Measurements from ENCODE around the gene DIAPH2. TPM values are rescaled to one million over a fixed set of nuclear protein-coding genes. Genes with fewer than 3 reads are reported as not detected.

Gene DIAPH2
- total RNA-seq, 1 experiment from 2014 or later = 15.9 TPM

DNA sequence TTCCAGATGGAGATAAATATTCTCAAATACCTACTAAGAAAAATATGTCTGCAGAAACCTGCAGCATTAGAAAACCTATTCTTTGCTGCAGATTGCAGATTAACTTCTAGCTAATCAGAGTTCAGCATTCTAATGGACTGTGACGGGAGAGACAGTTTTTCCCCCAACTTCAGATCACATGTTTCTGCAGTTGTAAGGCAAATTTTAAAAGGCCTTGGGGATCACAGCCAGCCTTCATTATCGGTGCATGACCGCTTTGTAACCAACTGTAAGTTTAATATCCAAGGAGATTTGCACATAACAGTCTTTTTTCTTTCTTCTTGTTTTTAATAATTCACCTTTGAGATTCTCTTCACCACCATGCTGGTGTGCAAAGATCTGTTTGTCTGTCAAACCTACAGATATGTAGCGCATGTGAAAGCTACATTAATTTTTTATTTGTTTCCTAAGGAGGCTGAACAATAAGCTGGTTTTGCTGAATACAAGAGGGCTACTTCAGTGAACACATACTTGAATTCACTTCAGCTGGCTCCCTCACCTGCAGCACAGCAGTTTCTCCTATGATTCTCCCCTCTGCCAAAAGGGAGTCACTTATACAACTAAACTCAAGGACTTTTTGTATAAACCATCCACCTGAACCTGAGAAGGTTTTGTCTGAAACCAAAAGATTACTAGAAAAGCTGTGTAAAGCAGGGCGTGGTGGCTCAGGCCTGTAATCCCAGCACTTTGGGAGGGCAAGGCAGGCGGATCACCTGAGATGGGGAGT lies 687.5 kb downstream of the DIAPH2 start (continued):
- TF ChIP-seq KAT7 (CRISPR knock-in tag; IDR thresholded peaks at IDR 0.05; ENCODE audit: borderline replicate concordance) (no peak), TEAD4 (CRISPR knock-in tag; IDR thresholded peaks at IDR 0.05) (no peak), TP53 (CRISPR knock-in tag; IDR thresholded peaks at IDR 0.05) (no peak), CREM (CRISPR knock-in tag; IDR thresholded peaks at IDR 0.05) (no peak), ZNF121 (CRISPR knock-in tag; IDR thresholded peaks at IDR 0.05) (no peak), IRF2 (CRISPR knock-in tag; IDR thresholded peaks at IDR 0.05; ENCODE audit: borderline replicate concordance, low read depth) (no peak), ZNF423 (CRISPR knock-in tag; IDR thresholded peaks at IDR 0.05) (no peak)
- TF ChIP-seq, protein P1, sequence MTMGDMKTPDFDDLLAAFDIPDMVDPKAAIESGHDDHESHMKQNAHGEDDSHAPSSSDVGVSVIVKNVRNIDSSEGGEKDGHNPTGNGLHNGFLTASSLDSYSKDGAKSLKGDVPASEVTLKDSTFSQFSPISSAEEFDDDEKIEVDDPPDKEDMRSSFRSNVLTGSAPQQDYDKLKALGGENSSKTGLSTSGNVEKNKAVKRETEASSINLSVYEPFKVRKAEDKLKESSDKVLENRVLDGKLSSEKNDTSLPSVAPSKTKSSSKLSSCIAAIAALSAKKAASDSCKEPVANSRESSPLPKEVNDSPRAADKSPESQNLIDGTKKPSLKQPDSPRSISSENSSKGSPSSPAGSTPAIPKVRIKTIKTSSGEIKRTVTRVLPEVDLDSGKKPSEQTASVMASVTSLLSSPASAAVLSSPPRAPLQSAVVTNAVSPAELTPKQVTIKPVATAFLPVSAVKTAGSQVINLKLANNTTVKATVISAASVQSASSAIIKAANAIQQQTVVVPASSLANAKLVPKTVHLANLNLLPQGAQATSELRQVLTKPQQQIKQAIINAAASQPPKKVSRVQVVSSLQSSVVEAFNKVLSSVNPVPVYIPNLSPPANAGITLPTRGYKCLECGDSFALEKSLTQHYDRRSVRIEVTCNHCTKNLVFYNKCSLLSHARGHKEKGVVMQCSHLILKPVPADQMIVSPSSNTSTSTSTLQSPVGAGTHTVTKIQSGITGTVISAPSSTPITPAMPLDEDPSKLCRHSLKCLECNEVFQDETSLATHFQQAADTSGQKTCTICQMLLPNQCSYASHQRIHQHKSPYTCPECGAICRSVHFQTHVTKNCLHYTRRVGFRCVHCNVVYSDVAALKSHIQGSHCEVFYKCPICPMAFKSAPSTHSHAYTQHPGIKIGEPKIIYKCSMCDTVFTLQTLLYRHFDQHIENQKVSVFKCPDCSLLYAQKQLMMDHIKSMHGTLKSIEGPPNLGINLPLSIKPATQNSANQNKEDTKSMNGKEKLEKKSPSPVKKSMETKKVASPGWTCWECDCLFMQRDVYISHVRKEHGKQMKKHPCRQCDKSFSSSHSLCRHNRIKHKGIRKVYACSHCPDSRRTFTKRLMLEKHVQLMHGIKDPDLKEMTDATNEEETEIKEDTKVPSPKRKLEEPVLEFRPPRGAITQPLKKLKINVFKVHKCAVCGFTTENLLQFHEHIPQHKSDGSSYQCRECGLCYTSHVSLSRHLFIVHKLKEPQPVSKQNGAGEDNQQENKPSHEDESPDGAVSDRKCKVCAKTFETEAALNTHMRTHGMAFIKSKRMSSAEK (CRISPR knock-in tag; IDR thresholded peaks at IDR 0.05; ENCODE audit: borderline replicate concordance) = no peak
- TF ChIP-seq, protein P2, sequence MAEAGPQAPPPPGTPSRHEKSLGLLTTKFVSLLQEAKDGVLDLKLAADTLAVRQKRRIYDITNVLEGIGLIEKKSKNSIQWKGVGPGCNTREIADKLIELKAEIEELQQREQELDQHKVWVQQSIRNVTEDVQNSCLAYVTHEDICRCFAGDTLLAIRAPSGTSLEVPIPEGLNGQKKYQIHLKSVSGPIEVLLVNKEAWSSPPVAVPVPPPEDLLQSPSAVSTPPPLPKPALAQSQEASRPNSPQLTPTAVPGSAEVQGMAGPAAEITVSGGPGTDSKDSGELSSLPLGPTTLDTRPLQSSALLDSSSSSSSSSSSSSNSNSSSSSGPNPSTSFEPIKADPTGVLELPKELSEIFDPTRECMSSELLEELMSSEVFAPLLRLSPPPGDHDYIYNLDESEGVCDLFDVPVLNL (CRISPR knock-in tag; IDR thresholded peaks at IDR 0.05; ENCODE audit: borderline replicate concordance, low read depth) = no peak
- TF ChIP-seq, protein P3, sequence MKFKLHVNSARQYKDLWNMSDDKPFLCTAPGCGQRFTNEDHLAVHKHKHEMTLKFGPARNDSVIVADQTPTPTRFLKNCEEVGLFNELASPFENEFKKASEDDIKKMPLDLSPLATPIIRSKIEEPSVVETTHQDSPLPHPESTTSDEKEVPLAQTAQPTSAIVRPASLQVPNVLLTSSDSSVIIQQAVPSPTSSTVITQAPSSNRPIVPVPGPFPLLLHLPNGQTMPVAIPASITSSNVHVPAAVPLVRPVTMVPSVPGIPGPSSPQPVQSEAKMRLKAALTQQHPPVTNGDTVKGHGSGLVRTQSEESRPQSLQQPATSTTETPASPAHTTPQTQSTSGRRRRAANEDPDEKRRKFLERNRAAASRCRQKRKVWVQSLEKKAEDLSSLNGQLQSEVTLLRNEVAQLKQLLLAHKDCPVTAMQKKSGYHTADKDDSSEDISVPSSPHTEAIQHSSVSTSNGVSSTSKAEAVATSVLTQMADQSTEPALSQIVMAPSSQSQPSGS (CRISPR knock-in tag; IDR thresholded peaks at IDR 0.05; ENCODE audit: borderline replicate concordance, low read depth) = no peak
- TF ChIP-seq, protein P4, sequence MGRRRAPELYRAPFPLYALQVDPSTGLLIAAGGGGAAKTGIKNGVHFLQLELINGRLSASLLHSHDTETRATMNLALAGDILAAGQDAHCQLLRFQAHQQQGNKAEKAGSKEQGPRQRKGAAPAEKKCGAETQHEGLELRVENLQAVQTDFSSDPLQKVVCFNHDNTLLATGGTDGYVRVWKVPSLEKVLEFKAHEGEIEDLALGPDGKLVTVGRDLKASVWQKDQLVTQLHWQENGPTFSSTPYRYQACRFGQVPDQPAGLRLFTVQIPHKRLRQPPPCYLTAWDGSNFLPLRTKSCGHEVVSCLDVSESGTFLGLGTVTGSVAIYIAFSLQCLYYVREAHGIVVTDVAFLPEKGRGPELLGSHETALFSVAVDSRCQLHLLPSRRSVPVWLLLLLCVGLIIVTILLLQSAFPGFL (CRISPR knock-in tag; IDR thresholded peaks at IDR 0.05; ENCODE audit: borderline replicate concordance) = no peak

DNA sequence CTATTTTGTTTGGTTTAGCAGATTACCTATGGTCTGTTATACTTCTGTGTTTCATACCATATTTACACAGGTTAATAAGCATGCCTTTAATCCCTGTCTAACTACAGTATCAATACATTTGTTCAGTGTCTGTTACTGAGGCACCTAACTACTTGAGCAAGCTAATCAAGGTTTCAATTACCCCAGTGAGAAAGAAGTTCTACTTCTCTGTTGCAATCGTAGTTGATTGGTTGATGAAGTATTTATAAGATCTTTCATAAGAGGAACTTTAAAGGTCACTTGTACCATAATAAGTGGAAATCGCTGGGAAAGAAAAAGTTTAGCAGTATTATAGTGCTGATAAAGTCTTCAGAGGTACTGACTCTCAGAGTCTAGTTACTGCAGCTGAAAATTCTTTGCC lies 689.6 kb downstream of the DIAPH2 start:
- peaks cover 34% of the 10 kb centered on the region for H3K4me1 Mint-ChIP-seq
- no peaks in the 10 kb centered on the region for H3K9me3 Mint-ChIP-seq
- no peaks in the 10 kb centered on the region for H3K27me3 Mint-ChIP-seq (ENCODE audit: low read depth)
- H3K36me3 Mint-ChIP-seq = 0 out of 2 replicates have a peak, but pooled peaks cover 3% of the 10 kb centered on the region
- H3K27ac Mint-ChIP-seq = no peak overlapping the region
- DNase-seq (ENCODE audit: low spot score) (no peak), ATAC-seq (no peak)
- POLR2A ChIA-PET = no interaction called here
- CTCF ChIA-PET = no interaction called here
- no peak overlapping the region for H3K4me3 Mint-ChIP-seq
- TF ChIP-seq ATF1 (CRISPR knock-in tag; IDR thresholded peaks at IDR 0.05) (no peak), EMX1 (CRISPR knock-in tag; IDR thresholded peaks at IDR 0.05) (no peak), TEAD4 (CRISPR knock-in tag; IDR thresholded peaks at IDR 0.05) (no peak), ZNF396 (CRISPR knock-in tag; IDR thresholded peaks at IDR 0.05; ENCODE audit: borderline replicate concordance) (no peak), ZNF263 (CRISPR knock-in tag; IDR thresholded peaks at IDR 0.05; ENCODE audit: low read depth) (no peak), SMAD3 (CRISPR knock-in tag; IDR thresholded peaks at IDR 0.05; ENCODE audit: borderline replicate concordance) (no peak)
- TF ChIP-seq, protein P5, sequence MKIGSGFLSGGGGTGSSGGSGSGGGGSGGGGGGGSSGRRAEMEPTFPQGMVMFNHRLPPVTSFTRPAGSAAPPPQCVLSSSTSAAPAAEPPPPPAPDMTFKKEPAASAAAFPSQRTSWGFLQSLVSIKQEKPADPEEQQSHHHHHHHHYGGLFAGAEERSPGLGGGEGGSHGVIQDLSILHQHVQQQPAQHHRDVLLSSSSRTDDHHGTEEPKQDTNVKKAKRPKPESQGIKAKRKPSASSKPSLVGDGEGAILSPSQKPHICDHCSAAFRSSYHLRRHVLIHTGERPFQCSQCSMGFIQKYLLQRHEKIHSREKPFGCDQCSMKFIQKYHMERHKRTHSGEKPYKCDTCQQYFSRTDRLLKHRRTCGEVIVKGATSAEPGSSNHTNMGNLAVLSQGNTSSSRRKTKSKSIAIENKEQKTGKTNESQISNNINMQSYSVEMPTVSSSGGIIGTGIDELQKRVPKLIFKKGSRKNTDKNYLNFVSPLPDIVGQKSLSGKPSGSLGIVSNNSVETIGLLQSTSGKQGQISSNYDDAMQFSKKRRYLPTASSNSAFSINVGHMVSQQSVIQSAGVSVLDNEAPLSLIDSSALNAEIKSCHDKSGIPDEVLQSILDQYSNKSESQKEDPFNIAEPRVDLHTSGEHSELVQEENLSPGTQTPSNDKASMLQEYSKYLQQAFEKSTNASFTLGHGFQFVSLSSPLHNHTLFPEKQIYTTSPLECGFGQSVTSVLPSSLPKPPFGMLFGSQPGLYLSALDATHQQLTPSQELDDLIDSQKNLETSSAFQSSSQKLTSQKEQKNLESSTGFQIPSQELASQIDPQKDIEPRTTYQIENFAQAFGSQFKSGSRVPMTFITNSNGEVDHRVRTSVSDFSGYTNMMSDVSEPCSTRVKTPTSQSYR (CRISPR knock-in tag; IDR thresholded peaks at IDR 0.05) = no peak
- TF ChIP-seq, protein P6, sequence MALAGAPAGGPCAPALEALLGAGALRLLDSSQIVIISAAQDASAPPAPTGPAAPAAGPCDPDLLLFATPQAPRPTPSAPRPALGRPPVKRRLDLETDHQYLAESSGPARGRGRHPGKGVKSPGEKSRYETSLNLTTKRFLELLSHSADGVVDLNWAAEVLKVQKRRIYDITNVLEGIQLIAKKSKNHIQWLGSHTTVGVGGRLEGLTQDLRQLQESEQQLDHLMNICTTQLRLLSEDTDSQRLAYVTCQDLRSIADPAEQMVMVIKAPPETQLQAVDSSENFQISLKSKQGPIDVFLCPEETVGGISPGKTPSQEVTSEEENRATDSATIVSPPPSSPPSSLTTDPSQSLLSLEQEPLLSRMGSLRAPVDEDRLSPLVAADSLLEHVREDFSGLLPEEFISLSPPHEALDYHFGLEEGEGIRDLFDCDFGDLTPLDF (CRISPR knock-in tag; IDR thresholded peaks at IDR 0.05) = no peak
- TF ChIP-seq, protein P7, sequence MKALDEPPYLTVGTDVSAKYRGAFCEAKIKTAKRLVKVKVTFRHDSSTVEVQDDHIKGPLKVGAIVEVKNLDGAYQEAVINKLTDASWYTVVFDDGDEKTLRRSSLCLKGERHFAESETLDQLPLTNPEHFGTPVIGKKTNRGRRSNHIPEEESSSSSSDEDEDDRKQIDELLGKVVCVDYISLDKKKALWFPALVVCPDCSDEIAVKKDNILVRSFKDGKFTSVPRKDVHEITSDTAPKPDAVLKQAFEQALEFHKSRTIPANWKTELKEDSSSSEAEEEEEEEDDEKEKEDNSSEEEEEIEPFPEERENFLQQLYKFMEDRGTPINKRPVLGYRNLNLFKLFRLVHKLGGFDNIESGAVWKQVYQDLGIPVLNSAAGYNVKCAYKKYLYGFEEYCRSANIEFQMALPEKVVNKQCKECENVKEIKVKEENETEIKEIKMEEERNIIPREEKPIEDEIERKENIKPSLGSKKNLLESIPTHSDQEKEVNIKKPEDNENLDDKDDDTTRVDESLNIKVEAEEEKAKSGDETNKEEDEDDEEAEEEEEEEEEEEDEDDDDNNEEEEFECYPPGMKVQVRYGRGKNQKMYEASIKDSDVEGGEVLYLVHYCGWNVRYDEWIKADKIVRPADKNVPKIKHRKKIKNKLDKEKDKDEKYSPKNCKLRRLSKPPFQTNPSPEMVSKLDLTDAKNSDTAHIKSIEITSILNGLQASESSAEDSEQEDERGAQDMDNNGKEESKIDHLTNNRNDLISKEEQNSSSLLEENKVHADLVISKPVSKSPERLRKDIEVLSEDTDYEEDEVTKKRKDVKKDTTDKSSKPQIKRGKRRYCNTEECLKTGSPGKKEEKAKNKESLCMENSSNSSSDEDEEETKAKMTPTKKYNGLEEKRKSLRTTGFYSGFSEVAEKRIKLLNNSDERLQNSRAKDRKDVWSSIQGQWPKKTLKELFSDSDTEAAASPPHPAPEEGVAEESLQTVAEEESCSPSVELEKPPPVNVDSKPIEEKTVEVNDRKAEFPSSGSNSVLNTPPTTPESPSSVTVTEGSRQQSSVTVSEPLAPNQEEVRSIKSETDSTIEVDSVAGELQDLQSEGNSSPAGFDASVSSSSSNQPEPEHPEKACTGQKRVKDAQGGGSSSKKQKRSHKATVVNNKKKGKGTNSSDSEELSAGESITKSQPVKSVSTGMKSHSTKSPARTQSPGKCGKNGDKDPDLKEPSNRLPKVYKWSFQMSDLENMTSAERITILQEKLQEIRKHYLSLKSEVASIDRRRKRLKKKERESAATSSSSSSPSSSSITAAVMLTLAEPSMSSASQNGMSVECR (CRISPR knock-in tag; IDR thresholded peaks at IDR 0.05; ENCODE audit: borderline replicate concordance) = no peak
